ENCODE results near the gene STYXL2. TPM values are rescaled to one million over a fixed set of nuclear protein-coding genes. Genes with fewer than 3 reads are reported as not detected.

The STYXL2 gene
- total and polyA plus RNA-seq, 2 experiments from 2014 or later = 0.17 to 0.40 TPM

DNA sequence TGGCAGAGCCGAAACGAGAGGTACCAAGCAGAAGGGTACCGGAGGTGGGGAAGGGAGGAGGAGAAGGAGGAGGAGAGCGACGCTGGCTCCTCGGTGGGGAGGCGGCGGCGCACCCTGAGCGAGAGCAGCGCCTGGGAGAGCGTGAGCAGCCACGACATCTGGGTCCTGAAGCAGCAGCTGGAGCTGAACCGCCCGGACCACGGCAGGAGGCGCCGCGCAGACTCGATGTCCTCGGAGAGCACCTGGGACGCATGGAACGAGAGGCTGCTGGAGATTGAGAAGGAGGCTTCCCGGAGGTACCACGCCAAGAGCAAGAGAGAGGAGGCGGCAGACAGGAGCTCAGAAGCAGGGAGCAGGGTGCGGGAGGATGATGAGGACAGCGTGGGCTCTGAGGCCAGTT, 32.4 kb downstream of the STYXL2 start:
- DNase-seq (ENCODE audit: low spot score) (no peak), ATAC-seq (no peak)
- Histone ChIP-seq H3K9me2 (ENCODE audit: insufficient read depth) (no peaks in the 10 kb centered on the region), H3K36me3 (ENCODE audit: insufficient read depth) (no peaks in the 10 kb centered on the region), H3K4me2 (no peak overlapping the region), H3K27me3 (ENCODE audit: insufficient read depth) (no peaks in the 10 kb centered on the region), H4K20me1 (replicated peaks; ENCODE audit: insufficient read depth) (no peaks in the 10 kb centered on the region), H3K27ac (ENCODE audit: low read depth) (no peak overlapping the region), H3F3A (replicated peaks; ENCODE audit: low read depth) (peaks cover 5% of the 10 kb centered on the region), H3K79me2 (replicated peaks; ENCODE audit: insufficient read depth) (no peaks in the 10 kb centered on the region), H3K4me1 (ENCODE audit: insufficient read depth) (peaks cover 18% of the 10 kb centered on the region), H3K4me3 (no peak overlapping the region), H2AFZ (no peak overlapping the region)
- TF ChIP-seq STAT1 (IDR thresholded peaks at IDR 0.05; ENCODE audit: unreplicated experiment) (no peak), EZH2 (IDR thresholded peaks at IDR 0.05; ENCODE audit: low read depth, unreplicated experiment) (no peak), EZH2phosphoT487 (IDR thresholded peaks at IDR 0.05; ENCODE audit: unreplicated experiment) (no peak), ZNF114 (CRISPR knock-in tag; IDR thresholded peaks at IDR 0.05) (no peak), ZNF331 (CRISPR knock-in tag; IDR thresholded peaks at IDR 0.05; ENCODE audit: low read depth) (no peak)
- H3K4me1 Mint-ChIP-seq = peaks cover 21% of the 10 kb centered on the region
- no peaks in the 10 kb centered on the region for H3K9me3 Mint-ChIP-seq
- H3K27me3 Mint-ChIP-seq (ENCODE audit: insufficient read depth, low read depth, poor library complexity) = peaks cover 14% of the 10 kb centered on the region
- H3K4me3 Mint-ChIP-seq = no peak overlapping the region
- H3K36me3 Mint-ChIP-seq (ENCODE audit: low read depth) = no peaks in the 10 kb centered on the region; the same call in 2 of the 3 replicates
- no peak overlapping the region for H3K27ac Mint-ChIP-seq

DNA sequence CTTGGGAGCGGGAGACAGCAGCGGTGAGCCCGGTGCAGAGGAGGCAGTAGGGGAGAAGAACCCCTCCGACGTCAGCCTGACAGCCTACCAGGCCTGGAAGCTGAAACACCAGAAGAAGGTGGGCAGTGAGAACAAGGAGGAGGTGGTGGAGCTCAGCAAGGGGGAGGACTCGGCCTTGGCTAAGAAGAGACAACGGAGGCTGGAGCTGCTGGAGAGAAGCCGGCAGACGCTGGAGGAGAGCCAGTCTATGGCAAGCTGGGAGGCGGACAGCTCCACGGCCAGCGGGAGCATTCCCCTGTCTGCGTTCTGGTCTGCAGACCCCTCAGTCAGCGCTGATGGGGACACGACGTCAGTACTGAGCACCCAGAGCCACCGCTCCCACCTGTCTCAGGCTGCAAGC, 32.9 kb downstream of the STYXL2 start:
- ATAC-seq (no peak), DNase-seq (ENCODE audit: low spot score) (no peak)
- no peaks in the 10 kb centered on the region; the same call in 2 of the 3 replicates for H3K36me3 Mint-ChIP-seq (ENCODE audit: low read depth)
- H4K20me1 ChIP-seq (replicated peaks; ENCODE audit: insufficient read depth) = no peaks in the 10 kb centered on the region
- peaks cover 3% of the 10 kb centered on the region; the same call in 1 of the 2 replicates for H3K9me2 ChIP-seq (ENCODE audit: insufficient read depth)
- no peaks in the 10 kb centered on the region for H3K36me3 ChIP-seq (ENCODE audit: insufficient read depth)
- no peaks in the 10 kb centered on the region for H3K27me3 ChIP-seq (ENCODE audit: insufficient read depth)
- H3K4me3 Mint-ChIP-seq = no peak overlapping the region
- peaks cover 15% of the 10 kb centered on the region for H3K4me1 ChIP-seq (ENCODE audit: insufficient read depth)
- no peak overlapping the region for H3K27ac Mint-ChIP-seq
- H3F3A ChIP-seq (replicated peaks; ENCODE audit: low read depth) = peaks cover 5% of the 10 kb centered on the region
- no peak overlapping the region for H3K27ac ChIP-seq (ENCODE audit: low read depth)
- no peak overlapping the region for H3K4me2 ChIP-seq
- H3K27me3 Mint-ChIP-seq (ENCODE audit: insufficient read depth, low read depth, poor library complexity) = peaks cover 12% of the 10 kb centered on the region
- no peak overlapping the region for H2AFZ ChIP-seq
- H3K4me3 ChIP-seq = no peak overlapping the region
- H3K9me3 Mint-ChIP-seq = no peaks in the 10 kb centered on the region
- peaks cover 19% of the 10 kb centered on the region for H3K4me1 Mint-ChIP-seq
- TF ChIP-seq NANOG (IDR thresholded peaks at IDR 0.05; ENCODE audit: borderline replicate concordance) = no peak
- TF ChIP-seq ETS1 (IDR thresholded peaks at IDR 0.05) = no peak
- H3K79me2 ChIP-seq (replicated peaks; ENCODE audit: insufficient read depth) = no peaks in the 10 kb centered on the region

- H3K27ac Mint-ChIP-seq = no peak overlapping the region
- Histone ChIP-seq H3K79me2 (replicated peaks; ENCODE audit: insufficient read depth) (no peaks in the 10 kb centered on the region), H2AFZ (no peak overlapping the region), H3K27ac (ENCODE audit: low read depth) (no peak overlapping the region), H3F3A (replicated peaks; ENCODE audit: low read depth) (peaks cover 1% of the 10 kb centered on the region), H3K4me3 (no peak overlapping the region), H3K27me3 (ENCODE audit: insufficient read depth) (no peaks in the 10 kb centered on the region), H3K9me2 (ENCODE audit: insufficient read depth) (peaks cover 3% of the 10 kb centered on the region; the same call in 1 of the 2 replicates), H3K4me1 (ENCODE audit: insufficient read depth) (peaks cover 11% of the 10 kb centered on the region), H4K20me1 (replicated peaks; ENCODE audit: insufficient read depth) (no peaks in the 10 kb centered on the region), H3K4me2 (no peak overlapping the region), H3K36me3 (ENCODE audit: insufficient read depth) (no peaks in the 10 kb centered on the region)
- H3K4me1 Mint-ChIP-seq = peaks cover 17% of the 10 kb centered on the region
- H3K27me3 Mint-ChIP-seq (ENCODE audit: insufficient read depth, low read depth, poor library complexity) = peaks cover 12% of the 10 kb centered on the region
- H3K4me3 Mint-ChIP-seq = no peak overlapping the region
- no peaks in the 10 kb centered on the region for H3K9me3 Mint-ChIP-seq
- TF ChIP-seq NANOG (IDR thresholded peaks at IDR 0.05; ENCODE audit: borderline replicate concordance) = no peak
- no peak for TF ChIP-seq ZNF331 (CRISPR knock-in tag; IDR thresholded peaks at IDR 0.05; ENCODE audit: low read depth)
- no peak for TF ChIP-seq POLR2AphosphoS5 (IDR thresholded peaks at IDR 0.05; ENCODE audit: low read depth)
- TF ChIP-seq CREB1 (CRISPR knock-in tag; IDR thresholded peaks at IDR 0.05; ENCODE audit: low read depth) = no peak
- no peak for TF ChIP-seq STAT1 (IDR thresholded peaks at IDR 0.05; ENCODE audit: unreplicated experiment)
- TF ChIP-seq EZH2 (IDR thresholded peaks at IDR 0.05; ENCODE audit: low read depth, unreplicated experiment) = no peak
- no peak for TF ChIP-seq REST (IDR thresholded peaks at IDR 0.05; ENCODE audit: unreplicated experiment)
- TF ChIP-seq EZH2phosphoT487 (IDR thresholded peaks at IDR 0.05; ENCODE audit: unreplicated experiment) = no peak
- TF ChIP-seq JUNB (IDR thresholded peaks at IDR 0.05; ENCODE audit: unreplicated experiment) = no peak
- TF ChIP-seq ETS1 (IDR thresholded peaks at IDR 0.05) = no peak
- no peaks in the 10 kb centered on the region; the same call in 2 of the 3 replicates for H3K36me3 Mint-ChIP-seq (ENCODE audit: low read depth)
- ATAC-seq = no peak
- no peak for DNase-seq (ENCODE audit: low spot score)
These were observed 33.4 kb downstream of the STYXL2 start for GRCh38 chr1:167127236-167127635.
